GM18858 (cell line): ENCODE results near the gene ENTPD8.

Source experiments
- ATAC-seq: cut with Tn5 transposase; IDR thresholded peaks from one replicate; pipeline ENCODE4 v1.9.1; 2021; ENCODE audit not compliant: unreplicated experiment

ENTPD8 gene

GRCh38 chr9:137441289-137441934, at the start of gene ENTPD8:
ENTPD8 (minus strand) TSS chr9:137441357; CDS start chr9:137438285, 3,072 bp downstream.
- ATAC-seq: no peak

GRCh38 chr9:137490532-137491186, 49.5 kb upstream of the ENTPD8 start:
- ATAC-seq: no peak

DNA sequence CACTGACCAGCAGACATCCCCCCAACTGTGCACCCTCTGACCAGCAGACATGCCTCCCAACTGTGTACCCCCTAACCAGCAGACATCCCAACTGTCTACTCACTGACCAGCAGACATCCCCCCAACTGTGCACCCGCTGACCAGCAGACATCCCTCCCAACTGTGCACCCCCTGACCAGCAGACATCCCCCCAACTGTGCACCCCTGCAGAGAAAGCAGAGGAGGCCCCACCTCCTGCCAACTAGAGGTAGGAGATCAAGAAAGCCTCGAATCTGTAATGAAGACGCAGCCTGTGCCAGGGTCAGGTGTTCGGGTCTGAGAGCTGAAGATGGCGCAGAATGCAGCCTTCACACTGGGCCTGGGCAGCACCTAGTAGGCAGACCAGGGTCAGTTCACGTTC, 47.7 kb upstream of the ENTPD8 start:
- no peak for ATAC-seq

DNA sequence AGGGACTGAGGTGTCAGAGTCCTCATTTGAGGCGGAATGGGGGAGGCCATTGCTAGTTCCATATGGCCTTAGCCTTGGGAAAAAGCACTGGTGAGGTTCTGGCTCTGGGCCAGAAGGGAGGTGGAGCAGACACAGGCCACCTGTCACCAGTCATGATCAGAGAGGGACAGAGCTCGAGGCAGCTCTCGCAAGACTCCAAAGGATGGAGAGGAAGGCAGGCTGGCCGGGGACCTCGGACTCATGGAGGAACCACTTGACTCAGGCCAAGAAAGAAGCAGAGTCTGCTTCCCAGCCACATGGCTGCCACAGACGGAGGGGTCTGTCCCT, 47.1 kb upstream of the ENTPD8 start:
- ATAC-seq: no peak

- no peak for ATAC-seq
Measured at GRCh38 chr9:137487454-137488326, 46.5 kb upstream of the ENTPD8 start.

GRCh38 chr9:137486545-137487453, 45.6 kb upstream of the ENTPD8 start:
- no peak for ATAC-seq

- ATAC-seq: no peak
Measured at GRCh38 chr9:137486141-137486490, 45.0 kb upstream of the ENTPD8 start.

GRCh38 chr9:137485343-137486140, 44.4 kb upstream of the ENTPD8 start:
- no peak for ATAC-seq

DNA sequence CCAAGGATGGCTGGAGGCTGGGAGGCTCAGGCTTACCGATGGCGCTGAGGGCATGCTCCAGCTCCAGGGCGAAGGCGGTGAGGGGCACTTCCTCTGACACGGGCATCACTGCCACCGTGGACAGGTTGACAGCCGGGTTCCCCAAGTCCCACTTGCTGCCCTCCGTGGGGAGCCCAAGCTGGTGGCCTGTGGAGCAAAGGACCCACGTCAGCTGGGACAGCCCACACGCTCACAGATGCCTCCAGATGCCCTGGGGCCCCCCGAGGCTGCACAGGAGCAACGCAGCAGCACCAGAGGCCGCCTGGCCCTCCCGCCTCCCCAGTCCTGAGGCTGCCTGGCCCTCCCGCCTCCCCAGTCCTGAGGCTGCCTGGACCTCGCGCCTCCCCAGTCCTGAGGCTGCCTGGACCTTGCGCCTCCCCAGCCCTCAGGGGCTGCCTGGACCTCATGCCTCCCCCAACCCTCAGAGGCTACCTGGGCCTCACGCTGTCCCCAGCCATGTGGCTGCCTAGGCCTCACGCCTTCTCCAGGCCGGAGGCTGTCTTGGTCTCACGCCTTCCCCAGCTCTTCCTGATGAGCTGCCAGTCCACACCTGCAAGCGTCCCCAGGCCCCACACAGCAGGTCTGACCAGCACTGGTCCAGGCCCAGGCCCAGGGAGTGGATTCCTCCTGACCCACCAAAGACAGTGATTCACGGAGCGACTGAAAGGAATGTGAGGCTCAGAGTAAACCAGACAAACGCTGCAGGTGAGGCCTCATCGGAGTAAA, 43.6 kb upstream of the ENTPD8 start:
- ATAC-seq: no peak

DNA sequence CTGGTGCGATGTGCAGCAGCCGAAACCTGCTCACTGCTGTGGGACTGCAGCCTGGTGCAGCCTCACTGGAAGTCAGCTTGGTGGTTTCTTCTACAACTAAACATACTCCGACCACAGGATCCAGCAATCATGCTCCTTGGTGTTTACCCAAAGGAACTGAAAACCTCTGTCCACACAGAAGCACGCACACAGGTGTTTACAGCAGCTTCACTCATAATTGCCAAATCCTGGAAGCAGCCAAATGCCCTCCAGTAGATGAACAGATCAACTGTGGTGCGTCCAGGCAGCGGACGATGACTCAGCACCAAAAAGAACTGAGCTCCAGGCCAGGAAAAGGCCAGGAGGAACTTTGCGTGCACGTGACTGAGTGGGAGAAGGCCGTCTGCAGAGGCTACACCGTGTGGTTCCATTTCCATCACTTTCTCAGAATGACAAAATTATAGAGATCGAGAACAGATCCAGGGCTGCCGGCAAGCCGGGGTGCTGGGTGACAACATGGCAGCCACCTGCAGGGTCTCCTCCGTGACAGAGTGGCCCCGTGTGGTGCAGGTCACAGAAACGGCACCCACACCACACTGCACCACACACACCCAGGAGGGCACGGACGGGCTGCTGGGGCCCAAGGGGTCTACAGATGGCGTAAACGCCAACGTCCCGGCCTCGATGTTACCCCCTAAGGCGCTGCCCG, 41.1 kb upstream of the ENTPD8 start:
- no peak for ATAC-seq

DNA sequence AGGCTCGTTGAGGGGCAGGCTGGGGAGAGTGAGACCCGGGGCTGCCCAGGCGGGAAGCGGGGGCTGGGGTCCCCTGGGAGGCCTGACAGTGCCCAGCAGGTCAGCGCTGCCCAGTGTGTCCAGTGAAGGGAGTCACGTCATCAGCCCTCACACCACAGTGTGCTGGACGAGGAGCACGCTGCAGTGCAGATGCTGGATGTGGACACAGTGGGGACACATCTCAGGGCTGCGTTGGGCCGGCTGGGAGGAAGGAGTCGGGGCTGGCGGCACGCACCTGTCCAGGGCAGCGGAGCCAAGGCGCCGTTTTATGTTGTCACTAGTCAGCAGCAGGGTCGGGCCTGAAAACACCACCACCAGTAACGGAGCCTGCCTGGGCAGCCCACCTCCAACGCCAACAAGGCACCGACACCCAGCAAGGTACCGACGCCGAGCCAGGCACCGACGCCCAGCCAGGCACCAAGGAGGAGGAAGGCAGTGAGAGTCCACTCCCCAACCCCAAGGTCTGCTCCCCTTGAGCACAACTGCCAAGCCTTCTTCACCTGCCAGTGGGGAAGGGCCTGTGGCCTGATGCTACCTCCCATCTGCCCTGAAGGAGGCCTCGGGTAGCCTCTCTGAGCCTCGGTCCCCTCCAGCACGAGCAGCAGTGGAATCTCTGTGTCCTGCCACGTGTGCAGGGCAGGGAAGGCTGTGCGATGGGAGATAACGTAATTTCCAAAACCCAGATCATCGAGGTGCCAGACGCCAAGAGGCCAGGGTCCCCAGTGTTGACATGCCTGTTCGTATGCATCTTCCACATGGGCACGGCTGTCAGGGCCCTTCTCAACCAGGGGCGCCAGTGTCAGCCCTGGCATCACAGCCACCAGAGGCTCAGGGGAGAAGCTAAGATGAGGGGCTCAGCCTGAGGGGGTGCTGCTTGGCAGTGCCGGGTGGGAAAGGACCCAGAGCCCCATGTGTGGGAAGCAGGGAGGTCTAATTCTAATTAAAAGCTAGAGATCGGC, 39.8 kb upstream of the ENTPD8 start:
- no peak for ATAC-seq

DNA sequence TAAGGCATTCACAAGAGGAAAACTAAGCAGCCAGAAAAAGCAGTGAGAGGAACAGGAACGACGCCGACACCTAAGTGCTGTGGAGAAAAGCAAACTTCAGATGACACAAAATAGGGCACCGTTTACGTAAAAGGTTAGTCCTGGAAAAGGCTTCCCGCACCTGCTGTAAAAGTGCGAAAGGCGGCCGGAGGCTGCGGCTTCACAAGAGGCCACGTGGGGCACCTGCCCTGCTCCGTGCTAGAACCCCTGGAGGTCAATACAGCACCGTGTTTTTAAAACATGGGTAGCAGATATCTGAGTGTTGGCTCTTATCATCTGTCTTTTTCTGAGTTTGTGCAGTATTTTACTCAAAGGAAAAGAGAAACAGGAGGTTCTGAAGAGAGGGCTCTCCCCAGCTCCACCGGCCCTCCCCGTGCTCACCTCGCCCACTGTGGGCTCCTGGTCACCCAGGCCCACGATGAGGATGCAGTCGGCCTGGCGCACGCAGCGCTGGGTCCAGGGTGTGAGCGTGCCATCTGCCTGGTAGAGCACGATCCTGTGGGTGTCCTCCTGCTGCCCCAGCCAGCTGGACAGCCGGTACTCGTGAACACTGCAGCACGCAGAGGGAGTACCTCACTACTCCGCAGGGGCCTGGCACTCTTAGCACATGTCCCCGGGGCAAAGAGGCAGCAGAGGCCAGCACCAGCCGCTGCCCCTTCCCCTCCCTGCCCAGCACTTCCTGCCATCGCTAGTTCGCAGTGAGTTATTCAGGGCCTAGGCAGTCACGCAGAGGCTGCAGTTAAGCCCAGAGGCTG, 38.9 kb upstream of the ENTPD8 start:
- no peak for ATAC-seq

DNA sequence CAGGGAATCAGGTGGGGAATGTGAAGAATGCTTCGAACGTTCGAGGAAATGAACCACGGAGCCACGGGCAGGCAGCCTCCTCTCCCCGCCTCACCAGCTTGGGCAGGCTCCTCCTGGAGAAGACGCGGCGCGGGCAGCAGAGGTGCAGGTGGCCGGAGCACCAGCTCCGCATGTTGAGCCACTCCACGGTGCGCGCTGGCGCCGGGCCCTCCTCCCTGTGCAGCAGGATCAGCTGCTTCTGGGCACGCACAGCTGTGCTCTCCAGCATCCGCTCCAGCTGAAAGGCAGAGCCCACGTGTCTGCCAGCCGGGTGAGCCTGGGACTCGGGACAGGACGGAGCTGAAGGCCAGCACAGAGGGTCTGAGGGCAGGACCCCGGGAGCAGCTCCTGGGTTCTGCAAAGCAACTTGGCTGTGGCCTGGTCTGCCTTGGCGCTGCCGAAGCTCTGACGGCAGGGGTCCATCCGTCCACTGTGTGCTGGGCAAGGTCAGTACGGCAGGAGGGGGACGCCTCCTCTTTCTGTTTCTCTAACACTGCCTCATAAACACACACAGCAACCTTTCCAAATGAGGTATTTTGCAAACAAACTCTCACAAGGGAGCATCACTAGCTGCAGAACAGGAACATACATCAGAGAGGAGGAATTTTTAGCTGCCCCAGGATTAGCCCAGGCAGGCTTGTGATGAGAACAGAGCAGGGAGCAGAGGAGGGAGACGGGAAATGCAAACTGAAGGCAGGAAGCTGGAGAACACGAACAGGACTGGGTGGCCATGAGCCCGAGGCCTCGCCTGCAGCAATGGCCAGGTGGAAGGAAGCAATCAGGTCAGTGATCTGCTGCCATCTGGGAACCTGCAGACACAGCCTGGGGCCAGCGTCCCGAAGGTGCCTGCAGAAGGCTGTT, 38.1 kb upstream of the ENTPD8 start:
- no peak for ATAC-seq

DNA sequence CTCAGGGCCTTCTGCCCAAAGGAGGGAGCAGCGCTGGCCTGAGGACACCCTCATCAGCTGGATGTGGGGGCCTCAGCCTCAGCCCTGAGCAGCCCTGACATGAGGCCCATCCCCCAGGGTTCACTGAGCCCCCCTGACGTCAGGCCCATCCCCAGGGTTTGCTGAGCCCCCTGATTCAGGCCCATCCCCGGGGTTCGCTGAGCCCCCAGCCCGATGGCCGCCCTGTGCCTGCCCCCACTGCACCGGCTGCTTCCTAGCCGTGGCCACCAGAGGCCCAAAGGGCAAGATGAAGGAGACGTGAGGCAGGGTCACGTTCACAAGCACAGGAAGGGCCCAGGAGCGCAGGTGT, 37.4 kb upstream of the ENTPD8 start:
- no peak for ATAC-seq

- no peak for ATAC-seq
Measured at GRCh38 chr9:137477778-137478612, 36.8 kb upstream of the ENTPD8 start.
